H1 (cell line): Measurements from ENCODE around the gene DOCK1. TPM values are rescaled to one million over a fixed set of nuclear protein-coding genes. Genes with fewer than 3 reads are reported as not detected.

Experiments
- CTCF ChIA-PET: fragments of 300-600 bp; sonication (Branson Sonifier 250); formaldehyde crosslinking; loops from one replicate; lab custom pipeline; 2021; ENCODE audit not compliant: partially characterized antibody; lab: Charles Lee
- POLR2A ChIA-PET: fragments of 300-600 bp; sonication (Branson Sonifier 250); formaldehyde crosslinking; loops from one replicate; lab custom pipeline; 2021; ENCODE audit warnings: inconsistent platforms; ENCODE audit not compliant: partially characterized antibody; lab: Charles Lee
- DNase-seq, 2 experiments: peaks; one replicate each; pipeline versions ENCODE4 v3.0.0 to v3.0.0-alpha.2; 2010 to 2022; ENCODE audit warnings: low spot score in 2 of 2, low read depth in 1 of 2, mixed read lengths in 1 of 2
- FAIRE-seq: peaks from 2 replicates; lab custom pipeline; 2011; peaks lifted over from hg19 to GRCh38; lab: Jason Lieb, UNC
- H2AFZ ChIP-seq: 2 replicates; pipeline ENCODE4 v1.8.1; 2012; ENCODE audit warnings: low read length, inconsistent platforms
- H2AK5ac ChIP-seq: 2 replicates; pipeline ENCODE4 v1.6.1; 2013; ENCODE audit warnings: low read depth, low read length
- H2BK120ac ChIP-seq: replicated peaks from 2 replicates; pipeline ENCODE3; 2013; ENCODE audit warnings: low read depth, low read length, inconsistent platforms
- H2BK12ac ChIP-seq: 2 replicates; pipeline ENCODE4 v1.6.1; 2013; ENCODE audit warnings: low read depth, low read length
- H2BK15ac ChIP-seq: 2 replicates; pipeline ENCODE4 v1.6.1; 2013; ENCODE audit warnings: low read length
- H2BK20ac ChIP-seq: 2 replicates; pipeline ENCODE4 v1.6.1; 2013; ENCODE audit warnings: low read length
- H2BK5ac ChIP-seq: 2 replicates; pipeline ENCODE4 v1.6.1; 2013; ENCODE audit warnings: low read depth, low read length
- H3K14ac ChIP-seq: 2 replicates; pipeline ENCODE4 v1.6.1; 2013; ENCODE audit warnings: inconsistent platforms; ENCODE audit not compliant: insufficient read length
- H3K18ac ChIP-seq: 2 replicates; pipeline ENCODE4 v1.6.1; 2013; ENCODE audit warnings: low read length; ENCODE audit errors: extremely low read depth
- H3K23ac ChIP-seq: 2 replicates; pipeline ENCODE4 v1.6.1; 2013; ENCODE audit warnings: inconsistent platforms; ENCODE audit not compliant: insufficient read length
- H3K23me2 ChIP-seq: 2 replicates; pipeline ENCODE4 v1.6.1; 2013; ENCODE audit warnings: low read depth, low read length
- H3K27ac ChIP-seq: 2 replicates; pipeline ENCODE4 v1.6.1; 2011; ENCODE audit warnings: low read depth, low read length, inconsistent platforms
- H3K27me3 ChIP-seq, 4 experiments: replicated peaks in 1 of 4; 1 replicate in 1 of 4; 2 replicates in 3 of 4; pipeline versions ENCODE4 v1.6.1 to v1.8.1; 2011 to 2013; ENCODE audit warnings: low read length in 3 of 4, mild to moderate bottlenecking in 3 of 4, inconsistent platforms in 2 of 4, mixed read lengths in 2 of 4, moderate library complexity in 1 of 4; ENCODE audit not compliant: control insufficient read depth in 3 of 4, insufficient read depth in 3 of 4; ENCODE audit errors: extremely low read depth in 1 of 4
- H3K36me3 ChIP-seq, 4 experiments: 2 replicates each; pipeline versions ENCODE4 v1.6.1 to v1.8.1; 2011 to 2013; ENCODE audit warnings: mild to moderate bottlenecking in 4 of 4, low read length in 3 of 4, moderate library complexity in 2 of 4, control low read depth in 1 of 4, inconsistent platforms in 1 of 4; ENCODE audit not compliant: insufficient read depth in 4 of 4, control insufficient read depth in 2 of 4
- H3K4ac ChIP-seq: replicated peaks from 2 replicates; pipeline ENCODE3; 2013; ENCODE audit warnings: low read length, low read depth, mixed read lengths, inconsistent platforms; ENCODE audit not compliant: insufficient read length
- H3K4me1 ChIP-seq, 4 experiments: replicated peaks in 1 of 4; 1 replicate in 1 of 4; 2 replicates in 3 of 4; pipeline versions ENCODE4 v1.6.1 to v1.8.1; 2011 to 2013; ENCODE audit warnings: low read length in 3 of 4, inconsistent platforms in 2 of 4, mixed read lengths in 1 of 4; ENCODE audit not compliant: insufficient read depth in 4 of 4, control insufficient read depth in 3 of 4
- H3K4me2 ChIP-seq, 2 experiments: 2 replicates each; pipeline versions ENCODE4 v1.6.1 to v1.8.1; 2011 to 2013; ENCODE audit warnings: low read depth in 2 of 2, low read length in 2 of 2, control low read depth in 1 of 2, inconsistent platforms in 1 of 2, mild to moderate bottlenecking in 1 of 2; ENCODE audit not compliant: insufficient read depth in 1 of 2
- H3K4me3 ChIP-seq, 4 experiments: fragments of 200-600, 300-600 bp in 1 of 4; sonication (generic), shearing (Covaris generic), sonication (Bioruptor Twin) in 1 of 4; 2 replicates each; pipeline versions ENCODE4 v1.5.1 to v1.8.1; 2011 to 2016; ENCODE audit warnings: low read length in 4 of 4, low read depth in 3 of 4, control low read depth in 2 of 4, inconsistent platforms in 2 of 4, mild to moderate bottlenecking in 2 of 4, mixed read lengths in 1 of 4, moderate library complexity in 1 of 4; ENCODE audit not compliant: insufficient read depth in 2 of 4; ENCODE audit errors: extremely low read depth in 1 of 4
- H3K56ac ChIP-seq: replicated peaks from 2 replicates; pipeline ENCODE3; 2013; ENCODE audit warnings: low read depth, mild to moderate bottlenecking, mixed read lengths, low read length, inconsistent platforms; ENCODE audit not compliant: insufficient read length
- H3K79me1 ChIP-seq: 2 replicates; pipeline ENCODE4 v1.6.1; 2013; ENCODE audit warnings: low read depth, low read length, control low read depth
- H3K79me2 ChIP-seq, 2 experiments: 2 replicates each; pipeline versions ENCODE4 v1.6.1 to v1.8.1; 2012 to 2013; ENCODE audit warnings: low read length in 2 of 2, mild to moderate bottlenecking in 2 of 2, inconsistent platforms in 1 of 2; ENCODE audit not compliant: insufficient read depth in 2 of 2, control insufficient read depth in 1 of 2
- H3K9ac ChIP-seq, 4 experiments: replicated peaks in 1 of 4; 1 replicate in 1 of 4; 2 replicates in 3 of 4; pipeline versions ENCODE4 v1.6.1 to v1.8.1; 2011 to 2013; ENCODE audit warnings: low read depth in 3 of 4, low read length in 3 of 4, control low read depth in 2 of 4, mild to moderate bottlenecking in 2 of 4, moderate library complexity in 2 of 4, inconsistent platforms in 1 of 4; ENCODE audit errors: extremely low read depth in 1 of 4
- H3K9me3 ChIP-seq, 2 experiments: 2 replicates each; pipeline versions ENCODE4 v1.6.1 to v1.8.1; 2012 to 2013; ENCODE audit warnings: mild to moderate bottlenecking in 2 of 2, moderate library complexity in 2 of 2, control low read depth in 1 of 2, inconsistent platforms in 1 of 2, low read depth in 1 of 2, low read length in 1 of 2, mixed read lengths in 1 of 2; ENCODE audit not compliant: insufficient read depth in 2 of 2
- H4K20me1 ChIP-seq, 2 experiments: replicated peaks in 1 of 2; 2 replicates each; pipeline versions ENCODE3 to v1.8.1; 2011 to 2013; ENCODE audit warnings: inconsistent platforms in 2 of 2, low read length in 2 of 2, mild to moderate bottlenecking in 1 of 2; ENCODE audit not compliant: insufficient read depth in 2 of 2, control insufficient read depth in 1 of 2
- H4K5ac ChIP-seq: 2 replicates; pipeline ENCODE4 v1.6.1; 2013; ENCODE audit warnings: low read length, low read depth, mixed read lengths, inconsistent platforms; ENCODE audit not compliant: insufficient read length
- H4K8ac ChIP-seq: 2 replicates; pipeline ENCODE4 v1.8.0; 2013; ENCODE audit warnings: mild to moderate bottlenecking, moderate library complexity, low read length, inconsistent platforms; ENCODE audit not compliant: insufficient read depth; ENCODE audit errors: extremely low read depth
- H4K91ac ChIP-seq: replicated peaks from 2 replicates; pipeline ENCODE3; 2013; ENCODE audit warnings: low read length, mixed read lengths, inconsistent platforms; ENCODE audit not compliant: insufficient read length
- BRCA1 ChIP-seq: IDR thresholded peaks from 2 replicates; pipeline ENCODE4 v1.6.1; 2012; ENCODE audit warnings: low read depth, low read length, improper control_type of control experiment
- CBX5 ChIP-seq: fragments of 300-800, 300-1000 bp; sonication (generic); IDR thresholded peaks from 2 replicates; pipeline ENCODE4 v1.7.1; 2016; ENCODE audit warnings: antibody characterized with exemption, low read length, low read depth
- CREB1 ChIP-seq: IDR thresholded peaks from 2 replicates; pipeline ENCODE4 v1.6.1; 2012; ENCODE audit warnings: inconsistent platforms
- GABPA ChIP-seq: IDR thresholded peaks from 2 replicates; pipeline ENCODE4 v1.6.1; 2011; ENCODE audit warnings: mild to moderate bottlenecking, low read length, moderate library complexity, borderline replicate concordance; ENCODE audit not compliant: insufficient read depth
- HDAC6 ChIP-seq: IDR thresholded peaks from one replicate; pipeline ENCODE4 v1.7.1; 2012; ENCODE audit warnings: low read depth, mild to moderate bottlenecking, inconsistent platforms, low read length, moderate library complexity
- JUN ChIP-seq: IDR thresholded peaks from 2 replicates; pipeline ENCODE4 v1.6.1; 2011; ENCODE audit warnings: low read depth, mild to moderate bottlenecking, improper control_type of control experiment, low read length
- NANOG ChIP-seq: IDR thresholded peaks from 2 replicates; pipeline ENCODE4 v1.6.1; 2011; ENCODE audit warnings: low read length, low read depth, mild to moderate bottlenecking, inconsistent platforms; ENCODE audit not compliant: insufficient read depth, poor library complexity, severe bottlenecking
- POLR2A ChIP-seq, 2 experiments: IDR thresholded peaks; 1 replicate in 1 of 2; 2 replicates in 1 of 2; pipeline ENCODE4 v1.6.1; 2011; ENCODE audit warnings: low read depth in 2 of 2, low read length in 2 of 2, mild to moderate bottlenecking in 2 of 2; ENCODE audit errors: control extremely low read depth in 1 of 2
- POU5F1 ChIP-seq: IDR thresholded peaks from 2 replicates; pipeline ENCODE4 v1.6.1; 2011; ENCODE audit warnings: low read depth, mild to moderate bottlenecking, low read length, moderate library complexity
- RXRA ChIP-seq: IDR thresholded peaks from 2 replicates; pipeline ENCODE4 v1.6.1; 2011; ENCODE audit warnings: low read depth, mild to moderate bottlenecking, low read length, moderate library complexity; ENCODE audit not compliant: insufficient read depth
- SP1 ChIP-seq: IDR thresholded peaks from 2 replicates; pipeline ENCODE4 v1.6.1; 2011; ENCODE audit warnings: low read depth, low read length
- SRF ChIP-seq: IDR thresholded peaks from 2 replicates; pipeline ENCODE4 v1.6.1; 2011; ENCODE audit warnings: mild to moderate bottlenecking, low read depth, low read length, moderate library complexity
- SUZ12 ChIP-seq: fragments of 200-600 bp; sonication (generic); IDR thresholded peaks from 2 replicates; pipeline ENCODE4 v1.6.1; 2012; ENCODE audit warnings: mild to moderate bottlenecking, inconsistent platforms, low read length, moderate library complexity, mixed read lengths
- TAF7 ChIP-seq: optimal IDR thresholded peaks from 2 replicates; pipeline ENCODE3; 2011; ENCODE audit warnings: low read depth, mild to moderate bottlenecking, inconsistent platforms, low read length, moderate library complexity, borderline replicate concordance
- ZNF274 ChIP-seq: IDR thresholded peaks from 2 replicates; pipeline ENCODE4 v1.7.0; 2012; ENCODE audit warnings: low read length, borderline replicate concordance; ENCODE audit errors: extremely low read depth
- WGBS, 2 experiments: shearing (Covaris generic) in 1 of 2; methylation state at CpG; one replicate each; pipeline versions ENCODE4 v1.1.6 to v1.1.7; 2013 to 2015; ENCODE audit warnings: low lambda C conversion rate in 2 of 2, mixed read lengths in 2 of 2, inconsistent platforms in 1 of 2, low coverage in 1 of 2, missing lambda C conversion rate in 1 of 2; ENCODE audit not compliant: insufficient replicate concordance in 2 of 2, insufficient coverage in 1 of 2, insufficient read length in 1 of 2; ENCODE audit errors: extremely low coverage in 1 of 2, missing lambda C conversion rate in 1 of 2; 5-methylcytosine and 5-hydroxymethylcytosine counted together
- polyA plus RNA-seq, 7 experiments: library from polyadenylated mRNA; depleted of rRNA in 3 of 7; stranded (reverse) in 5 of 7; unstranded in 2 of 7; fragments of >200 nt in 5 of 7; fragments of 200-250 nt in 2 of 7; gene quantifications; 1 replicate in 5 of 7; 2 replicates in 1 of 7; 4 replicates in 1 of 7; pipeline versions ENCODE4 v1.2.1 to v1.2.3, GENCODE V29; 2011 to 2013; ENCODE audit warnings: missing spikeins in 2 of 7, mixed read lengths in 2 of 7
- total RNA-seq: library from RNA; stranded (reverse); fragmentation: NEBNext Ultra II Directional; extraction: Animal tissue kit (Norgen Biotek cat#: 25700); gene quantifications from 2 replicates; pipeline ENCODE4 v1.2.1, GENCODE V29; 2021

Gene DOCK1
- total and polyA plus RNA-seq, 2 of the 8 experiments (the other 6 are each of a cell fraction or from before 2014, with no cell fraction given), result 11.6 to 53.0 TPM

GRCh38 chr10:127133225-127133624 lies 228.0 kb downstream of the DOCK1 start:
- FAIRE-seq (no peak), DNase-seq (no peak)
- no peak overlapping the region for H4K91ac ChIP-seq
- peaks cover 0 to 5% (median under 1%) of the 10 kb centered on the region in 4 experiments; a peak in 2 of 8 replicates for H3K36me3 ChIP-seq
- H3K27me3 ChIP-seq, result no peaks in the 10 kb centered on the region
- H4K20me1 ChIP-seq, result peaks cover 0 to 3% of the 10 kb centered on the region in 2 experiments
- H3K4ac ChIP-seq, result no peak overlapping the region
- H3K79me1 ChIP-seq, result no peaks in the 10 kb centered on the region; the same call in 1 of the 2 replicates
- H3K23me2 ChIP-seq, result no peaks in the 10 kb centered on the region
- no peaks in the 10 kb centered on the region for H3K4me1 ChIP-seq
- H3K79me2 ChIP-seq, result no peaks in the 10 kb centered on the region
- no peak overlapping the region for H2AK5ac ChIP-seq
- H3K18ac ChIP-seq, result no peak overlapping the region
- H3K14ac ChIP-seq, result no peak overlapping the region
- H3K9ac ChIP-seq, result no peak overlapping the region
- H4K8ac ChIP-seq, result no peak overlapping the region
- no peak overlapping the region for H2BK120ac ChIP-seq
- no peak overlapping the region for H3K27ac ChIP-seq
- H3K4me2 ChIP-seq, result no peak overlapping the region
- H2BK20ac ChIP-seq, result no peak overlapping the region
- H3K56ac ChIP-seq, result no peak overlapping the region
- no peaks in the 10 kb centered on the region for H3K9me3 ChIP-seq
- no peak overlapping the region for H2AFZ ChIP-seq
- H2BK12ac ChIP-seq, result no peak overlapping the region
- ChIA-PET POLR2A (no interaction called here), CTCF (interaction anchor here (1.2 kb wide), 1 partner anchor 10 kb away, joined by 3 read pairs; no protein-coding TSS in a partner anchor)
- H2BK15ac ChIP-seq, result no peak overlapping the region
- WGBS, 2 experiments, result 94% methylated on average over 1 of the region's 1 CpG; no CpG with 5 or more reads in 1 of the 2 experiments
- no peak overlapping the region for H2BK5ac ChIP-seq
- no peak overlapping the region for H4K5ac ChIP-seq
- no peak overlapping the region for H3K23ac ChIP-seq
- H3K4me3 ChIP-seq, result no peak overlapping the region
- TF ChIP-seq SP1 (no peak), ZNF274 (no peak), SUZ12 (no peak), HDAC6 (no peak), SRF (no peak), CREB1 (no peak), TAF7 (no peak), NANOG (no peak), GABPA (no peak), CBX5 (no peak), POLR2A (IDR thresholded peaks at IDR 0.05; ENCODE audit: control extremely low read depth in 1 of 2, low read depth in 2 of 2, low read length in 2 of 2) (no peak), JUN (no peak), BRCA1 (no peak), RXRA (no peak), POU5F1 (no peak)
